ENCODE results near the gene PARS2. TPM values are rescaled to one million over a fixed set of nuclear protein-coding genes. Genes with fewer than 3 reads are reported as not detected.

Gene PARS2
- 5.5 and 9.5 TPM in 2 replicates for total RNA-seq

GRCh38 chr1:54764133-54764921 is at the start of gene PARS2:
Gene PARS2 (minus strand): TSS chr1:54764523. CDS start chr1:54759161, 5,362 bp downstream.

GRCh38 chr1:54800899-54801759 is 36.8 kb upstream of the PARS2 start, which contains the start of gene TTC22:
Gene TTC22 (minus strand): TSS chr1:54801323. CDS start chr1:54801163, 160 bp downstream.

GRCh38 chr1:54715493-54716298 is 48.6 kb downstream of the PARS2 start, which contains the start of gene TTC4:
Gene TTC4 (plus strand): TSS chr1:54715861. CDS start chr1:54715909, 48 bp downstream.

Other genes starting within 250 kb of the PARS2 start
- 5.1 and 6.1 TPM in 2 replicates for gene ACOT11, start 216.3 kb downstream of the PARS2 start, total RNA-seq
- gene FAM151A, start 141.0 kb downstream of the PARS2 start, total RNA-seq: not detected in 2 replicates
- 1.1 and 1.2 TPM in 2 replicates for gene MROH7, start 122.7 kb downstream of the PARS2 start, total RNA-seq
- gene TTC4, start 48.7 kb downstream of the PARS2 start, total RNA-seq: 16.2 and 16.5 TPM in 2 replicates
- gene TTC22, start 36.8 kb upstream of the PARS2 start, total RNA-seq: 17.3 and 22.6 TPM in 2 replicates
- 16.5 and 160 TPM in 2 replicates for gene DHCR24, start 122.7 kb upstream of the PARS2 start, total RNA-seq
- gene TMEM61, start 216.1 kb upstream of the PARS2 start, total RNA-seq: not detected in 2 replicates
- not detected in 2 replicates for gene BSND, start 234.4 kb upstream of the PARS2 start, total RNA-seq